Subcutaneous adipose tissue (tissue), 4 donors: Measurements from ENCODE around the gene RTTN. TPM values are rescaled to one million over a fixed set of nuclear protein-coding genes. Genes with fewer than 3 reads are reported as not detected.

Experiments used
- total RNA-seq, 4 donors: library from RNA; depleted of rRNA; stranded (reverse); fragments of >200 nt; gene quantifications; one replicate each; pipeline ENCODE4 v1.1.0, GENCODE V29; 2016
- TF ChIP-seq, protein P1 (sequence below): fragments of 450-650 bp; IDR thresholded peaks from one replicate; pipeline ENCODE4 v1.5.1; 2016; ENCODE audit warnings: low read depth, mild to moderate bottlenecking, control low read depth, antibody characterized with exemption, moderate library complexity

The RTTN gene
- total RNA-seq, 4 donors from 2014 or later, result 13.1 to 24.1 (median 19.9) TPM

DNA sequence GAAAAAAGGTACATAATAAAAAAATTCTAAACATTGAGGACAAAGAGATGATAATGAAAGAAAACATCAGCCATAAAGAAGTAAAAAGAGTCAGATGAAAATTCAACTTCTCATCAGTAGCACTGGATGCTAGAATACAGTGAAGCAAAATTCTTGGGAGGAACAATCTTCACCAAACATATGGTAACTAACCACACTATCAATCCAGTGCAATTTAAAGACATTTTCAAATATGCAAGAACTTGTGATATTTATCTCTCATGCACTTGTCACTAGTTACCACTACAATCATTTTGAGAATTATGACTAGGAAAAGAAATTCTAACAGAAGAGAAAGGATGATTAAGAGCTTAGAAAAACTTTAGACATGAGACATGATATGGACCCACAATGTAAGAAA is 127.4 kb downstream of the RTTN start:
- TF ChIP-seq, protein P1, sequence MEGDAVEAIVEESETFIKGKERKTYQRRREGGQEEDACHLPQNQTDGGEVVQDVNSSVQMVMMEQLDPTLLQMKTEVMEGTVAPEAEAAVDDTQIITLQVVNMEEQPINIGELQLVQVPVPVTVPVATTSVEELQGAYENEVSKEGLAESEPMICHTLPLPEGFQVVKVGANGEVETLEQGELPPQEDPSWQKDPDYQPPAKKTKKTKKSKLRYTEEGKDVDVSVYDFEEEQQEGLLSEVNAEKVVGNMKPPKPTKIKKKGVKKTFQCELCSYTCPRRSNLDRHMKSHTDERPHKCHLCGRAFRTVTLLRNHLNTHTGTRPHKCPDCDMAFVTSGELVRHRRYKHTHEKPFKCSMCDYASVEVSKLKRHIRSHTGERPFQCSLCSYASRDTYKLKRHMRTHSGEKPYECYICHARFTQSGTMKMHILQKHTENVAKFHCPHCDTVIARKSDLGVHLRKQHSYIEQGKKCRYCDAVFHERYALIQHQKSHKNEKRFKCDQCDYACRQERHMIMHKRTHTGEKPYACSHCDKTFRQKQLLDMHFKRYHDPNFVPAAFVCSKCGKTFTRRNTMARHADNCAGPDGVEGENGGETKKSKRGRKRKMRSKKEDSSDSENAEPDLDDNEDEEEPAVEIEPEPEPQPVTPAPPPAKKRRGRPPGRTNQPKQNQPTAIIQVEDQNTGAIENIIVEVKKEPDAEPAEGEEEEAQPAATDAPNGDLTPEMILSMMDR, result no peak

DNA sequence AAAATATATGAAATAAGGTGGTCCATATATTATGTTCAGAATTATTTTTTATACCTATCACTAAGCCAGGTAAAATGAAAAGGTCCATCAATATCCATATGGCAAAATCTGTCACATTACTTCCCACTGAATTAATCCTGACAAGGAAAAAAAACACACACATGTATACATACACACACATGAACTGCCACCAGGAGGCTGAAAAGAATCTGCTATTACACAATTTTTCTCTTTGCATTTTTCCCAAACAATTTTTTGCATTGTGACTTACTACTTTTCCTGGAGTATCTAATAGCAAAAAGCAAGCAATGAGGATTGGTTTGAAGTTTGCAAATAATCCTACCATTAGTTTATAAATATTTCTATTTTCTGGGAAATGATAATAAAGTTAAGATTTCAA is 129.6 kb downstream of the RTTN start:
- TF ChIP-seq, protein P1, result no peak

DNA sequence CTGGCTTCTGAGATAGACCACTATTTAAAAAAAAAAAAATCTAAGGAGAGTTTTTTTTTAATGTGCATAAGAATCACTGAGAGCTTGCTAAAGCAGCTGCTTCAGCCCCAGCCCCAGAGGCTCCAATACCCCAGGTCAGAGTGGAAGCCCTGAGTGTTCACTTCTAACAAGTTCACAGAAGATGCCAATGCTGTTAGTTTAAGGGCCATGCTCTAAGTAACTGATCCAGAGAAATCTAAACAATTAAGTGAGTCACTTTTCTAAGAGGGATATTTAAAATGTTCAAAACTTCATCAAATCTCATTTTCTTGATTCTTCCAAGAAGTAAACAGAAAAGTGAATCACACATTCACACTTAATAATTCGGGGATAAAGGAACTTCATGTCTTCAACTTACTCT is 131.4 kb downstream of the RTTN start:
- TF ChIP-seq, protein P1, result no peak

DNA sequence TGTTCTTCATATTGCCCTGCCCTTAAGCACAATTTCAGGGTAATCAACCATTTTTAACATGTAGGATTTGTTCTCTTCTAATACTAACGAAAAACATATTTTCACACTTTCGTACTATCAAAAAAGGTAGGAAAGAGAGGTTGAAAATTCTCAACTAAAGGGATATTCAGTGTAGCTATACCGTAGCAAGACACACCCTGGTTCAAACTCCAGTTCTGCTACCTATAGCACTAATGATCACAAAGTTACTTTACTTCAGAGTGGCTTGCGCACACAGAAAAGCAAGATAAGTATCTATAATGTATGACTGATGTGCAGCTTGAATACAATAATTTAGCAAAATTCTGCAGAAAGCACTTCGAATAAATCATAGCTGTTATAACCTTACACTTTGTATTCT is 132.1 kb downstream of the RTTN start:
- TF ChIP-seq, protein P1, result no peak

DNA sequence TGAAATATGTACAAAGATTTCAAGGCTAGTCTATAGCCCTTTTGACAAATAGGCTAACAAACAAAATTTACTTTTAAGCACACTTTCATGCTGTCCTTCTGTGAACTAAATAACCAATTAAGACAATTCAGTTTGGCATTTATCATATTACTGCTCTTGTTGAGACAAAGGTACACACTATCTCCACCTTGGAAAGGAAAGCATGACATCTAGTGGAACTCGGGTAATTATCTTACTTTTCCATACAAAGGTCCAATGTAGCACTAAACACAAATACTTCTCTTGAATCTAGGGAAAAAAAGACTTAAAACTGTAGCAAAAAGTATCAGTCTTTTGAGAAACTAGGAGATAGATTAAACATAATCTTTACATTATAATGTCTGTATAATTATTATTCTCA is 132.8 kb downstream of the RTTN start:
- TF ChIP-seq, protein P1, result no peak

DNA sequence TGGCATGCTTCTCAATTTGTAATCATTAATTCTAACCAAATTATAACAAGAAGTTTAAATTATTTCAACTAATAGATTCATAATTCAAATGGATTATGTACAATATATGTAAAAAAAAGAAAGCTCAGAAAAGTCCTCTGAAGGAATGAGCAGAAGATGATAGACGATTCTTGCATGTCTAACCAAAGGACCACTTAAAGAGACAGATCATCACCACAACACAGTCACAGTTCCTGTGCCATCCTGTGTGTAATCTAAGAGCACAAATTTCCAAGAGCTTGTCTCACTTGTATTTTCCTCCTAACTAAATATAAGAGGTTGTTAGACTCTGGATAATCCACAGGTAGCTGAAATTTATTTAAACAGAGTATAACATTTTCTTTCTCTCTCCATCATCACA is 135.5 kb downstream of the RTTN start:
- TF ChIP-seq, protein P1, result no peak

DNA sequence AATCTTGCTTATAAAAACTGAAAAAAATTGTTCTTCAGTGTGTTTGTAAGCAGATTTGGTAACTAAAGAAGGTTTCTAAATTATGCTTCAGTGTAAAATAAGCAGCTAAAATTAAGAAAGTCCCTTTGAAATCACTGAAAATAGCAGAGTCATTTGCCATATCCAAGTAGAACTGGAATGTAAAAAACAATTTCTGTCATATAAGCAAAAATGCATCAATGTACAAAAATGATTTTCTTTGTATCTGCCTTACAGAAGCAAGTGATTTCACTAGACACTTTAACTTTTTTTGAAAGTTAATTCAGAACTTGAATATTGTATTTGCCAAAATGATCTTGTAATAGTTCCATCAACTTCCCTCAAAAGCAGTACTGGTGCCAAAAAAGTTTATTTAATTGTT is 136.1 kb downstream of the RTTN start:
- TF ChIP-seq, protein P1, result no peak
